GM12873 (cell line): ENCODE results near the gene KRTAP10-5.

ENCODE experiments used
- TF ChIP-seq, protein P1 (sequence below): IDR thresholded peaks from 2 replicates; pipeline ENCODE4 v1.5.1; 2012; ENCODE audit warnings: low read depth, mild to moderate bottlenecking, moderate library complexity, low read length, control low read depth; ENCODE audit not compliant: insufficient read depth; ENCODE audit errors: missing control alignments

KRTAP10-5 gene

DNA sequence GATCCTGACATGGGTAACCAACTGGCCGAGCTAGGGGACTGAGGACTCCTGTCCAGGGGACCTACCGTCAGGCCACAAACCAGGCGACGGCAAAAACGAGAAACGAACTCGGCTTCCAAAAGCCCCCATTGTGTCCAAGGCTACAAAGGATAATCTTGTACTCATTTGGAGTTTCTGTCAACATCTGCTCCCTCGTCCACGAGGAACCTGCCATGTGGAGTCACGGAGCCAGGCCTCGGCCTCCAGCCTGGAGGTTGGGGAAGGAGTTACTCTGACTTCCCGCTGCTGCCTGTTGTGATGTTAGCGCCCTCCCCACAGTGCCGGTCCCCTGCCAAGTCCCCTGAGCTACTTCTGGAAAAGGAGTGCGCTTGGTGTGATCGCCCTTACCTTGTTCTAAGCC, 47.7 kb downstream of the KRTAP10-5 start:
- TF ChIP-seq, protein P1, sequence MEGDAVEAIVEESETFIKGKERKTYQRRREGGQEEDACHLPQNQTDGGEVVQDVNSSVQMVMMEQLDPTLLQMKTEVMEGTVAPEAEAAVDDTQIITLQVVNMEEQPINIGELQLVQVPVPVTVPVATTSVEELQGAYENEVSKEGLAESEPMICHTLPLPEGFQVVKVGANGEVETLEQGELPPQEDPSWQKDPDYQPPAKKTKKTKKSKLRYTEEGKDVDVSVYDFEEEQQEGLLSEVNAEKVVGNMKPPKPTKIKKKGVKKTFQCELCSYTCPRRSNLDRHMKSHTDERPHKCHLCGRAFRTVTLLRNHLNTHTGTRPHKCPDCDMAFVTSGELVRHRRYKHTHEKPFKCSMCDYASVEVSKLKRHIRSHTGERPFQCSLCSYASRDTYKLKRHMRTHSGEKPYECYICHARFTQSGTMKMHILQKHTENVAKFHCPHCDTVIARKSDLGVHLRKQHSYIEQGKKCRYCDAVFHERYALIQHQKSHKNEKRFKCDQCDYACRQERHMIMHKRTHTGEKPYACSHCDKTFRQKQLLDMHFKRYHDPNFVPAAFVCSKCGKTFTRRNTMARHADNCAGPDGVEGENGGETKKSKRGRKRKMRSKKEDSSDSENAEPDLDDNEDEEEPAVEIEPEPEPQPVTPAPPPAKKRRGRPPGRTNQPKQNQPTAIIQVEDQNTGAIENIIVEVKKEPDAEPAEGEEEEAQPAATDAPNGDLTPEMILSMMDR: no peak

DNA sequence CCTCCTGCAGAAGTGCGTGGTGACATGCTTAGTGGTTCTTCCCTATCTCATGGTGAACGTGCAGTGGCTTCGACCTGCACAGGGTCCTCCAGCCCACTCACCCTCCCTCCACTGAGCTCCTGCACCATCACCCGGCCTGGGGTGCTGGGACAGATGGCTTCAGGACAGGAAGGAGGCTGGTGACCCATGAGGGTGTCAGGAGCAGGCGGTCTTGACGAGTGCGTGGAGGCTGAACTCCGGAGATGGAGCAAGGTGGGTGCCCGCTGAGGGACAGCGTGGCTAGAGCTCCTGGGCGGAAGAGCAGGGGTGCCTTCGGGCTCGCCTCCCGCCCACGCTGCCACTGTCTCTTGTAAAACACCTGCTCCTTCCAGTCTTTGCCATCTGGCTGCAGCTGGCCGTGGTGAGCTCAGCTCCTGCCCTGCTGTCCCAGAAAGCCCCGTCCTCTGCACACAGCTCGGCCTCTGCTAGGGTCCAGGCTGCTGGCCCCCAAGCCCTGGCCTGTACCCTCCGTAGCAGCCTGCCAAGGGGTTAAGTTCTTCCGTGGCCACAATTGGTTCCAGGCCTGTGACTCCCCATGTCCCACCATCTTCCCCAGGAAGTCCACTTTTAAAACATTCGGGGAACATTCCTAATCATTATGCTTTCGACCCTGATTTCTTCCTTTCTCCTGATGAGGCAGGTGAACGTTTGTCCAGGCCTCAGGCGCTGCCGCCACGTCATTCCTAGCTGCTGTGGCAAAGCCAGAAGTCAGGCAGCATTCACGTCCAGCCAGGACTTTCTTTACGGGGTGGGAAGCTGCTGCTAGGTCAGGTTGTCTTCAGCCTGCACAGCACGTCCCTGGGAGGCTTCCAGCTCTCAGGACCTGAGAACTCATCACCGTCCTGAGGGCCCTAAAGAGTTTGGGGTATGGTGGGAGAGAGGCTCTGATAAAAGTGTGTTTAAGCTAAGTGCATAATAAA, 48.5 kb downstream of the KRTAP10-5 start:
- TF ChIP-seq, protein P1: no peak

DNA sequence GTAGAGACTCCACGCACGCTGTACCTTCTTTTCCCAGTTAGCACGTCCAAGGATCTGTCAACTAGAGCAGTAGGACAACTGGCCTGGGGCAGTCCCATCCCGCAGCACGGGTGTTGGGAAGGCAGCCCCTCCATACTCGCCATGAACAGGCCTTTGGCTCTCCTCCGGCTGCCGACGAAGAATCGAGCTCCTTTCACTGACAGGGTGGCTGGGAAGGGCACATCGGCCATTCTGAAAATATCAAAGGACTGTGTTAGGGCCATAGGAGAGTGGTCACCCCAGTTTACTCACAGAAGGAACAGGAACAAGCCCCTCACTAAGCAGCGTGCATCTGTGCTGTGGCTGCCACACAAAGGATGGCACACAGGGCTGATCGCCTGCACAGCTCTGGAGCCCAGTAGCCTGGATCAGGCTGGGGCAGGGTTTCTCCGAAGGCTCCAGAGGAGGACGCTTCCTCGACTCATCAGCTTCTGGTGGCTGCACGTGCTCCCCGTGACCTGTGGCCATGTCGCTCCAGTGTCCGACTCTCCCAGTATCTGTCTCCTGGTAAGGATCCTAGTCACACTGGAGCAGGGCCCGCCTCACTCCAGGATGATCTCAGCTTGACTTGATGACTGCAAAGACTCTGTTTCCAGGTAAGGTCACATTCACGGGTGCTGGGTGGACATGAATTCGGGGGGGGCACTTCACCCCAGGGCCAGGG, 49.4 kb downstream of the KRTAP10-5 start:
- TF ChIP-seq, protein P1: no peak

DNA sequence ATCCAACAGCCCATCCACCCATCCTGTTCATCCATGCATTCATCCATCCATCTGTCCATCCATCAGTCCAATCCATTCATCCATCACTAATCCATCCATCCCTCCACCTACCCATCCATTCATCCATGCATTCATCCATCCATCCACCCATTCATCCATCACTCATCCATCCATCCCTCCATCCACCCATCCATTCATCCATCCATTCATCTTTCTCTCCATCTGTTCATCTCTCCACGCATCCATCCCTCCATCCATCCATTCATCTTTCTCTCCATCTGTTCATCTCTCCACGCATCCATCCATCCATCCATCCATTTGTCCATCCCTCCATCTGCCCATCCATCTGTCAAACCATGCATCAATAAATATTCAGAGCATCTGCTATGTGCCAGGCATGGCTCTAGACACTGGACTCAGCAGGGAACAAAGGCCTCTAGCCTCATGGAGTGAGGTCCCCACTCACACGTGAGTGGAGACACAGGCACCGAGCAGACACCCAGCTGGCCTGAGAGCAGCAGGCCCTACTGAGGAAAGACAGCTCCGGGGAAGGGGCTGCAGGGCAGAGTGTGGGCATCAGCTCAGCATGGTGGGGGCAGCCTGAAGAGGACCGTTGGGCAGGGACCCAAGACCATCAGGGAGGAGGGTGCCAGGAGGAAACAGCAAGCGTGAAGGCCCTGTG, 50.0 kb downstream of the KRTAP10-5 start:
- TF ChIP-seq, protein P1: no peak

DNA sequence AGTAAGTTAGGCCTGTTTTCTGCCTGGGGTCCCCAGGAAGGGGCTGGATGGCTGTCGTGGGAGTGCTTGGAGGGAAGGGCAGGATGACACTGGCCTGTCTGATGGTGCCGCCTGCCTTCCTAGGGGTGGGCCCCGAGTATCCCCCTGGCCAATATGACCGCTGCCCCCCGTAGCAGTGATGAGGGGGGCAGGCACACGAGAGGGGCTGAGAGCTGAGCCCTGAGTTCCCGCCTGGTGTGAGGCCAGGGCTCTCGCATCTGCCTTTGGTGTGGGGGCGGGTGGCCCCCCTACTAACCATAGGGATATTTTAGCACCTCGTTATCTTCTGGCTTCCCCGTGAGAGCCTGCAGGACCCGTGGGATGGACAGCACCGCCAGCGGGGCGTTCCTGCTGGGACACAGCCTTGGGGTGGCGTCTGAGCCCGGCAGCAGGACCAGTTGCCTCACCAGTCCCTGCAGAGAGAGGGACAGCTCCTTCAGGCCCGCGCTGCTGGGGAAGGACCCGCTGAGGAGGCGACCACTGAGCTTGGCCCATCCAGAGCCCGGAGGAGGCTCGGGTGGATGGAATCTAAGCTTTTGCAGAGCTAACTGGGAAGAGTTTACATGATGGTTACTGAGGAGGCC, 50.8 kb downstream of the KRTAP10-5 start:
- TF ChIP-seq, protein P1: no peak
